NCI-H2107 (cell line): ENCODE results near the gene CRYBG1.

ENCODE experiments used
- DNase-seq: peaks from one replicate; lab custom pipeline; 2025; lab: John Stamatoyannopoulos, UW

The CRYBG1 gene

GRCh38 chr6:106458021-106458986, 97.8 kb downstream of the CRYBG1 start:
- no peak for DNase-seq

DNA sequence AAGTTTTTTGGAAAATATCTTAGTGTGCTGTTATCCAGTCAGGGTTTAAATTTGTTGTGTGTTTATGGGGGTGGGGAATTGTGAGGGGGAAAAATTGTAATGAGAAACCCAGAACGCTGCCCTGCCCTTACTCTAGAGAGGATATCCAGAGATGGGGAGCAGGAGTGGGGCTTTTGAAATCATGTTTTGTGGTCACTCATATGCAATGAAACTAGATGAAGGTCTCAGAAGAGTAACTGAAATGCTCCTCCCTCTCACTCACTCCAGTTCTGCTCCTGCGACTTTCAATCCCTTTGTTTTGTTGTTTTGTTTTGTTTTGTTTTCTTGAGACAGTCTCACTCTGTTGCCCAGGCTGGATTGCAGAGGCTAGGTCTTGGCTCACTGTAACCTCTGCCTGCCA, 100.0 kb downstream of the CRYBG1 start:
- no peak for DNase-seq

- DNase-seq: no peak
Observed at GRCh38 chr6:106461084-106461483, 100.6 kb downstream of the CRYBG1 start.

DNA sequence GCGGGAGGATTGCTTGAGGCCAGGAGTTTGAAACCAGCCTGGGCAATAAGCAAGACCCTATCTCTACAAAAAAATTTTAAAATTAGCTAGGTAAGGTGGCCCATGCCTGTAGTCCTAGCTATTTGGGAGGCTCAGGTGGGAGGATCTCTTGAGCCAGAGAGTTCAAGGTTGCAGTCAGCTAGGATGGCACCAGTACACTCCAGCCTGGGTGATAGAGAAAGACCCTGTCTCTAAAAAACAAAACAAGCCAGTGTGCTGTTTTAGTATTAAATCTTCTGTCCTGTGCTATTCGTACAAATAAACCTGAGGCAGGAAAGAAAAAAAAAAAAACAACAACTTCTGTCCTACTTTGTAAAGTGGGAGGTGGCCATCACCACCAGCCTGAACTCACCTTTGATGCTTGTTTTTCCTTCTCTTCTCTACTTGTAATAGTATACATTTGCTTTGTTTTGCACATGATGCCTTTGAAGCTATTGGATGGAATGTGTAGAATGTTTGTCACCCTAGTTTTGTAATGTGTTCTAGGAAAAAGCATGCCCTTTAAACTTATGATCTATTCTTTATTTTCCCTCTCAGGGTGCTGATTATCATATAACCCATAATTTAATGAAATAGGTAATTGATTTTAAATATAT, 102.5 kb downstream of the CRYBG1 start:
- DNase-seq: no peak

- no peak for DNase-seq
Observed at GRCh38 chr6:106466211-106466610, 105.7 kb downstream of the CRYBG1 start.

GRCh38 chr6:106468935-106469334, 108.4 kb downstream of the CRYBG1 start:
- no peak for DNase-seq

- DNase-seq: no peak
Observed at GRCh38 chr6:106469882-106470281, 109.4 kb downstream of the CRYBG1 start.

GRCh38 chr6:106470316-106470715, 109.8 kb downstream of the CRYBG1 start:
- DNase-seq: no peak

GRCh38 chr6:106470811-106471210, 110.3 kb downstream of the CRYBG1 start:
- no peak for DNase-seq

DNA sequence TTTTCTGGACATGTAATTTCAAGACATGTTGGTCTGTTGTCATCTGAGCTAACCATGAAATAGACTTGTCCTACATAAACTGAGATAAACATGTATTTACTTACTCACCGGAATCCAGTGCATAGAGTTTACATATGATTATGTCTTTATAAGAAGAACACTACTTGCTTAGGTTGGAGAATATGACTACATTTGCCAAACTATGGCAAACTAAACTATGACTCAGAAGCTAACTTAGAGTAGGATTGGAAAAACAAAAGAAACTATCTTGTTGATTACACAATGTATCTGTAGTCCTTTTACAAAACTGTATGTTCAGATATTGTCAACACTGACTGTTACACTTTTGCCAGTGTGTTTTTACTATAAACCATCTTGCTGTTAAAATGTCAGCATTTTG, 113.3 kb downstream of the CRYBG1 start:
- DNase-seq: no peak

GRCh38 chr6:106474466-106474865, 113.9 kb downstream of the CRYBG1 start:
- DNase-seq: no peak

GRCh38 chr6:106475284-106475683, 114.8 kb downstream of the CRYBG1 start:
- no peak for DNase-seq

- DNase-seq: no peak
Observed at GRCh38 chr6:106476331-106477105, 116.0 kb downstream of the CRYBG1 start.

GRCh38 chr6:106477146-106477545, 116.6 kb downstream of the CRYBG1 start:
- no peak for DNase-seq

DNA sequence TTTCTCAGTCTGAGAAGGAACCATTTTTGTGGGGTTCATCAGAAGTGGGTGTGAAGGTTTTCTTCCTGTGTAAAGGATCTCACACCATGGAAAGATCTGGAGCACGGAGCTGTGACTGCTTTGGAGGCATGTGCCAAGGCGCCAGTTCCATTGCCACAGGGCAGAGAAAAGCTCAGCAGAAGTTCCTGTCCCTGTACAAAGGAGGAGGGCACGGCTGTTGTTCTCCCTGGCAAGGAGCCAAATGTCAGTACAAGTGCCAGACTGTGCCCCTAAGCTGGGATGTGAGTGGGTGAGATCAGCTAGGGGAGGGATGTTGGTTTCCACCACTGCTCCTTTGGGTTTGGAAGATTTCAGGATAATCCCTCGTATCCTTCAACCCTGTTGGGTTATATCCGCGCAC, 117.3 kb downstream of the CRYBG1 start:
- no peak for DNase-seq

DNA sequence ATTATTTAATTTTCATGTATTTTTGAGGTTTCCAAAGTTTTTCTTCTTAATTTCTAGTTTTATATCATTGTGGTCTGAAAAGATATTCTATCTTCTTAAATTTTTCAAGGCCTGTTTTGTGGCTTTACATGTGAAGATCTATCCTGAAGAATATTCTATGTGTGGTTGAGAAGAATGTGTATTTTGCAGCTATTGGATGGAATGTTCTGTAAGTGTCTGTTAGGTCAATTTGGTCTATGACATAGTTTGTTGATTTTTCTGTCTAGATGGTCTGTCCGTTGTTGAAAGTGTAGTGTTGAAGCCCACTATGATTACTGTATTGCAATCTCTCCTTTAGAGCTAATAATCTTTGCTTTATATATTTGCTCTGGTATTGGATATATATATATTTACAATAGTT, 125.7 kb downstream of the CRYBG1 start:
- no peak for DNase-seq

DNA sequence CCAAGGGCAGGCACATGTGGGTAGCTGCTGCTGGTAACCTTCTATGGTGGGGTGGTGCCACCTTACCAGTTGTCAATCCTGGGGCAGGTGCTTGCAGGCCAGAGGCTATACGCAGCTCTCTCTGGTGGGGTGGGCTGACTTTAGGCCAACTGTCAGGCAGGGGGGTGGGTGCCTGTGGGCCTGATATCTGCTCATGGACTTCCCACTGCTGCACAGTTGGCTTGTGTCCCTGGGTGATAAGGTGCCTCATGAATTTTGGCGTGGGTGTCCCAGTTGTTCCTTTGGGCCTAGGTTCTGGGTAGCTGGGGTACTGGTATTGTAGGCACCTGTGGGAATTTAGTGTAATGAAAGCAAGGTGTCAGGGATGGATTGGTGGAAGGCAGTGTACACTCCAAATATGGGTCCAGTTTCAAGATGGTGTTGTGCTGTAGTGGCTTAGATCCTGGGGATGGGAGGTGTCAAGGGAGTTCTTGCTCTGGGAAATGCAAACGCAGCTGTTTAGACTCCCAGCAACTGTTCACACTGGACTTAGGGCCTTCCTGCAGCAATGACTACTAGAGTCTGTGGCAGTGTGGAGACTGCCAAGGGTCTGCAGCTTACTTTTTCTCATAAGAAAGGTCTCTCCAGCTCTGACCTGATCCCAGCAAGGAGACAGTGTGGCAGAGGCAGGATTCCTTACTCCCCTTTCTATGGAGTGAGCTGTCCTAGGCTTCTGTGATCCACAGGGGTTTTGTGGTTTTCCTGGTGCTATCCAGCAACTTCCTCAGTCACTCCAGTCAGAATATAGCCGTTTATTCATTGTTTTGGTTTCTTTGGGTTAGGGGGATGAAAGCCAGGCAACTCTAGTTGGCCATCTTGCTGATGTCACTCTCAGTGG, 128.2 kb downstream of the CRYBG1 start:
- no peak for DNase-seq

DNA sequence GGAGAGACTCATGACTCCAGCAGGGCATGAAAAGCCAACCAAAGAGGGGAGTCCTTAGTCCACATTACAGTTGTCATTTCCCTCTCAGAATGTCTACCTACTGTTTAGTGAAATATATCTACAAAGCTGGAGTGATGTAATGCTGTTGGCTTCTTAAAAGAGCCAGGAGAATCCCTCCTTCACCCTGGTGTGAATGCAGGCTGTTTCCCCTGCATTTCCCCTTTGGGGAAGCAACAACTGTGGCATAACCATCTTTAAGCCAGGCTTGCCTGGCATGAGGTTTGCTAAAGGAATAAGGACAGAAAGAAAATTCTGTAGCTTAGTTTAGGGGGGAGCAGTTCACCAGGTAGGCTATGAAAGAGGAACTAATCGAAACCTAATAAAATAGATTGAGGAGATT, 129.5 kb downstream of the CRYBG1 start:
- no peak for DNase-seq

GRCh38 chr6:106490436-106490835, 129.9 kb downstream of the CRYBG1 start:
- no peak for DNase-seq

DNA sequence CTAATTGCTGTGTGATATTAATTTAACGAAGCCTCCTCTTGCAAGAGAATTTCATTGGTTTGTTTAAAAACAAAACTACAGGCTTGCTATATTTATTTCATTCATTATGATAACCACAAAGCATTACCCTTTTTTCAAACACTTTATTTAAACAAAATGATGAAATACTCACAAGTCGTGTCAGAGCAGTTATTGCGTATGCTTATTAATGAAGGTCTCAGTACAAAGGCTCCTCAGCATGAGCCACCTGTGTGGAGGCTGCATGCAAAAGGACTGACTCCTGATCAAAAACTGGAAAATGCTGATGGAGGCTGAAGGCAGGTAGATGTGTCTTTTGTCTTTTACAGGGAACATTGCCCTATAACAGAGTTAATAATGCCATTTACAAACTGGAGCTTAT, 130.5 kb downstream of the CRYBG1 start:
- DNase-seq: no peak

DNA sequence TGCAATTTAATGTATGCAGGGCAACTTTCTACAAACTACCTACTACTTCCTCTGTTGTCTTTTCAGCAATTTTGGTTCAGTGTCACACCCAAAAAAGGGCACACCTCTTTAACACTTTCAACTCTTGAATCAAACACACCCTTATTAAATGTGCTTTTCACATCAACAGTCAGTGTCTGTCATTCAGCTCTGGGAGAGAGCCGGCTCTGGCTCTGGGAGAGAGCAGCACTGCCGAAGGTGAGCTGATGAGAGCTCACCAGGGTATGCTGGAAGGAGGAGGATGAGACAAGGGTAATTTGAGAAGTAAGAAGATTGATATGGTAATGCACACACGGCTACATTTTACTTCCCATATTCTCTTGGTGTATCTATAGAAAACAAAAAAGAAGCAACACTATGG, 134.5 kb downstream of the CRYBG1 start:
- DNase-seq: no peak

DNA sequence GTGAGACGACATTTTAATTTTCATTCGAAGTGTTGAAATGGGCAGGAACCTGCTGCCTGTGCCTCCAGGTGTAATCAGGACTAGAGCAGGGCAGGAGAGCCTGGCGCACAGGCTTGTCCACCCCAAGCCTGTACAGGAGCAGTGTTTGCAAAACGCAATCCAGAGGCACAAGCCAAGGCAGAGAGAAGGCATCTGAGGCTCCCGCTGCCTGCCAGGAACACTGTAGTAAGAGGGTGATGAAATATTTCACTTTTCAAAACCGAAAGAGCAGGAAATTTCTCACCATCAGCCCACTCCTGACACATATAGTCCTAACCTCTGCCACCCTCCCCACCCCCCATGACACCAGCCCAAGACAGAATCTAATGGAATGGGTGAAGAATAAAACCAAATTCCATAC, 136.3 kb downstream of the CRYBG1 start:
- DNase-seq: no peak
